ENCODE data around the gene CPA5.

CPA5 gene

GRCh38 chr7:130379921-130380860 lies 35.6 kb downstream of the CPA5 start, which contains the start of gene CPA1:
TSS of gene CPA1 (plus strand) at chr7:130380494. CDS start at chr7:130380521, 27 bp downstream.
- no peak for DNase-seq

DNA sequence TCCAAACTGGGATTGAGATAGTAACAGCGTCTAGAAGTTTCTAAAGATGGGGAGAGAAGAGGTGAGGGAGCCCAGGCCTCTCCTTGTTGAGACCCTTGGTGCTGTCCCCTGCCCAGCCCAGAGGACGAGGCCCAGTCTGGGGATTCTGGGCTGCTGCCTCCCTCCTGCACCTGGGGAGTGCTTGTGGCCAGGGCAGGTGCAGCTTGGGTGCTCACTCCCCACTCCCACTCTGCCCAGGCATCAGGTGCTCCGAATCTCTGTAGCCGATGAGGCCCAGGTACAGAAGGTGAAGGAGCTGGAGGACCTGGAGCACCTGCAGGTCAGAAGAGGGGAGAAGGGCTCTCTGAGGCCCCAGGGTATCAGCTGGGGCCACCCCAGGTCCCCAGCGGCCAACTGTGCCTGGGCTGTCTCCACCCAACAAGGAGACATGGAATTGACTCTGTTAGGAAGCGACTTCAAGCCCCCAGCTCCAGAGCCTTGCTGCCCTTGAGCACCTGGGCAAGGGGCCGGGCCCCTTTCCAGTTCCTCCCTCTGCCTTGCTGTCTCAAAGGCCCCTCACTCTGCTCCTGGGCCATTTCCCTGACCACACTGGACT lies 36.3 kb downstream of the CPA5 start:
- DNase-seq = no peak

- no peak for DNase-seq
Observed at GRCh38 chr7:130381468-130382312, 37.1 kb downstream of the CPA5 start.

GRCh38 chr7:130383187-130383980 lies 38.8 kb downstream of the CPA5 start:
- DNase-seq = no peak

DNA sequence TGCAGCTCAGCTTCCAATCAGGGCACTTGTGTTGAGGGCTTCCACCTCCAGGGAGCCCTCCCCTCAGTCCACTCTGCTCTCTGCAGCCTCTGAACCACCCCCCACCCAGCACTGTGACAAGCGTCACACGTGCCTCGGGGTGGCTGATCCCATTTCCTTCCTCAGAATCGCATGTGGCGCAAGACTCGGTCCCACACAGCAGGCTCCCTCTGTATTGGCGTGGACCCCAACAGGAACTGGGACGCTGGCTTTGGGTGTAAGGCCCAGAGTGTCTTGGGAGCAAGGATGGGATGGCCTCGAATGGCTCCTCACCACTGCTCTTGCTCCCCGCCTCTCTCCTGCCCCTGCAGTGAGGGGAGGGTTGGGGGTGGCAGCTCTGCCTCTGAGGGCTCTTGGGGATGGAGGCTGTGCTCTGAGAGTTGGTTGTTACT lies 39.8 kb downstream of the CPA5 start:
- peak; percentile 63 for DNase-seq

- DNase-seq = no peak
Observed at GRCh38 chr7:130384841-130385599, 40.4 kb downstream of the CPA5 start.

DNA sequence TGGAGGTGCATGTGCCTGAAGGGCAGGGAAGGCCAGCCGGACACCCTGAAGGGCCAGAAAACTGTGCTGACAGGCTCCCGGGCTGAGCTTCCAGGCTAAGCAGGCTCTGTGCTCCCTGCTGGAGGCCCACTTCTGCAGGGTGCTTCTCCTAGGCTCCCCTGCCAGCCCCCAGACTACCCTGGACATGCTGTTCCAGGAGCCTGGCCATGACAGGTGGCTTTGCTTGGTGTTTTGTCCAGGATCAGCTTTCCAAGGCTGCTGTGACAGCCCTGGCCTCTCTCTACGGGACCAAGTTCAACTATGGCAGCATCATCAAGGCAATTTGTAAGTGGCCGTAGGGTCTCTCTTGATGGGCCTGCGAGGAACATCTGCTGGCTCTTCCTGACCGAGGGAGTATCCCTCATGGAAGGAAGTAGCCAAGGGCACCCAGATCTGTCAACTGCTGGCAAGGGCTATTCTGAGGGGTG lies 41.0 kb downstream of the CPA5 start:
- DNase-seq = no peak

DNA sequence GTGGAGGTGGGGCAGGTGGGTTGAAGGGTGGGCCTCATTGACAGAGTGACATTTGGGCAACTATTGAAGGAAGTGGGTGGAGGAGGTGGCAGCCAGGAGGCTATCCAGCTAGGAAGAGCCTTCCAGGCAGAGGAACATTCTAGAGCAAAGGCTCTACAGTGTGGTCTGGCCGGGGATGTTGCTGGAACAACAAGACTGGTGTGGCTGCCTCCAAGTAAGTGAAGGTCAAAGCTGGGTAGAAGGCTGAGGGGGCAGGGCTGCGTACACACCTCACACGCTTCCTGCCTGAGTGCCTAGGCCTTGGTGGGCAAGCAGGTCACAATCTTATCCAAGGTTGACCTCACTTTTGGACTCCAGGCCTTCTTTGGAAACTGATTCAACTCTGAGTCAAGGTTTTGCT lies 42.3 kb downstream of the CPA5 start:
- DNase-seq = no peak

- no peak for DNase-seq
Observed at GRCh38 chr7:130387306-130387627, 42.7 kb downstream of the CPA5 start.

DNA sequence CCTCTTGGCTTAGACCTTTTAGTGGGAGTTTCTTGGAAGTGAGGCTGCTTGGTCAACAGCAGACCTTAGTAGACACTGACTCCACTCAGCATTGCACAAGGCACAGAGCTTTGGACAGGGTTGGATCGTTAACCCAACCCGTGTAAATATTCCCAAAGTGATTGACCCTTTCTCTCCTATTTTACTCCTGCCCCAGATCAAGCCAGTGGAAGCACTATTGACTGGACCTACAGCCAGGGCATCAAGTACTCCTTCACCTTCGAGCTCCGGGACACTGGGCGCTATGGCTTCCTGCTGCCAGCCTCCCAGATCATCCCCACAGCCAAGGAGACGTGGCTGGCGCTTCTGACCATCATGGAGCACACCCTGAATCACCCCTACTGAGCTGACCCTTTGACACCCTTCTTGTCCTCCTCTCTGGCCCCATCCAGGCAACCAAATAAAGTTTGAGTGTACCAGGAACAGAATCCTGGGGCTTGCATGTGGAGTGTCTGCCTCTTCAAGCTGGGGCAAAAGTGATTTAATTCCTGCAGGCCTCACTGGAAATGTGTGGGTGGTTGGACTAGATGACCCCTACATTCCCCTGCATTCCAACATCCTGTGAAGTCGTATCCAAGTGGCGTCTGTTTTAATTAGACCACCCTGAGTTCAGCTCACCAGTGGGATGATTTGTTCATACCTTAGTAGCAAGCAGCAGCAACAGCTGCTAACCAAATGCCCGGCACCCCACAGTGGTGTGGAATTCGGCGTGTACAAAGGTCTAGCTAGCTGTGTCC lies 43.2 kb downstream of the CPA5 start:
- DNase-seq = no peak

GRCh38 chr7:130388671-130389070 lies 44.1 kb downstream of the CPA5 start:
- no peak for DNase-seq

- DNase-seq = no peak
Observed at GRCh38 chr7:130390486-130390885, 45.9 kb downstream of the CPA5 start.

- DNase-seq = peak; percentile 53
Observed at GRCh38 chr7:130393101-130393561, 48.5 kb downstream of the CPA5 start.

- DNase-seq = peak; percentile 62
Observed at GRCh38 chr7:130393841-130394411, 49.3 kb downstream of the CPA5 start.

DNA sequence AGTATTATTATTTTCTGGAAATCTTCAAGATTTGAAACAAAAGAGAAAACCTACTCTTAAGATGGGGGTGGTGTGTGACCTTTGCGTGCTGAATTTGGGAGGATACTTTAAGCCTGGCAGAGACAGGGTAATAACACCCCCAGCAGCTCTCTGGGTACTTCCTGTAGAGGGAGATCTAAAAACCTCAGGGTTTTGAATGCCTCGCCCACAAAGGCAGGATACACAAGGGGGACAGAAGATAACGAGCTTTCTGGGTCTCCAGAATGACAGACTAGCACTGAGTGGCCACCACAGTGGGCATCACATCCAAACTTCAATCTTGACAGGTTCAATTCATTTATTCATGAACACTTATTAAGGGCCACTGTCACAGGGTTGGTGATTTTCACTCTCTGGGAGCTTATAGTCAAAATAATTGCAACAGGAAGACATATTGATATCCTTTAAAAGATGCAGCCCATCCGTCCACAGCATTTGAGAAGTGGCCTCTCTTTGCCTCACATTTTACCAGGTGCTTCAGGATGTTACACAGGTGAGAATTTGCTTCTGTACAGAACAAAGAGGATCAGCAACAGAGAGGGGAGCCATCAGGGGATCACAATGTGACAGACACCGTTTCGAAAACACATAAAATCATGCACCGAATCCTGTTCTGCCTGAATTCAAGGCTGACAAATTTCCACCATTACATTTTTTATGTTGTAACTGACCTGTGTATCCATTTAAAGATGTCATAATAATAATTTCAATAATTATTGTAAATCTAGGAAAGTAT lies 50.0 kb downstream of the CPA5 start:
- no peak for DNase-seq

- no peak for DNase-seq
Observed at GRCh38 chr7:130395421-130395820, 50.8 kb downstream of the CPA5 start.

DNA sequence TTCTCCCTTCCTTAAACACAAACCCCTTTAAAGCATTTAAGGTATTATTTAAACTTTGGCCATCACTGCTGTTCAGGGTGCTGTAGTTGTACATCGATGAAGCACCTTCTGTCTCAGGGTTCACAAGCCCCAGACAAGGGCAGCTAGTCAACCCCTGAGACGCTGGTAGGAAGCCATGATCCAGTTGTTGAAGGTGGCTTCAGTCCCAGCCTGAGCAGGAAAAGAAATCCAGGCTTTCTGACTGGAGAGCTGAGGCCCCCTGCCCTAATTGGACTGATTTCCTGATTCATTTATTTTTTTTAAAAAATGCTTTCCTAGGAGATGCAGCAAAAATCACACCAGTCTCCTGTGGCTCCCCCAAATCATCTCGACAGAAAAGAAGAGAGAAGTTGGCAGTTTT lies 51.5 kb downstream of the CPA5 start:
- no peak for DNase-seq

GRCh38 chr7:130397051-130397757 lies 52.6 kb downstream of the CPA5 start:
- no peak for DNase-seq

DNA sequence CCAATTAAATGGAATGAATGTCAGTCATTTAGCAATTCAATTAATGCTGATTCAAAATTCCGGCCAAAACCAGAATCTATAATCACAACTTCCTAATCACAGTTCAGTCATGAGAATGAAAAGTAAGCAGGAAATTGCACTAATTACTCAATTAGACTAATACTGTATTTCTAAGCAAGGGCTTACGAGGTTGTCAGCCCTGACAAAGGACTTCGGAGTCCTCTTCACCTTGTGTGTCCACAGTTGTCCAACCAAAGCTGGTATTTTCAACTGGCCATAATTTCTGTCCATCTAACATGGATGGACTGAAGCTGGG lies 53.1 kb downstream of the CPA5 start:
- DNase-seq = no peak

Data from MV-4-11 (cell line).